GM12878 (cell line): Measurements from ENCODE around the gene SMIM12. TPM values are rescaled to one million over a fixed set of nuclear protein-coding genes. Genes with fewer than 3 reads are reported as not detected.

Experiments used
- BCL3 ChIP-seq: IDR thresholded peaks from 2 replicates; pipeline ENCODE4 v1.6.1; 2011; ENCODE audit warnings: borderline replicate concordance, low read depth, mild to moderate bottlenecking, moderate library complexity, low read length; ENCODE audit not compliant: insufficient read depth, poor library complexity, severe bottlenecking
- BHLHE40 ChIP-seq, 2 experiments: fragments of 450-650 bp in 1 of 2; IDR thresholded peaks; 2 replicates each; pipeline ENCODE4 v1.6.1; 2011 to 2017; ENCODE audit warnings: low read depth in 2 of 2, borderline replicate concordance in 1 of 2, improper control_type of control experiment in 1 of 2, low read length in 1 of 2, mild to moderate bottlenecking in 1 of 2
- CREB1 ChIP-seq: IDR thresholded peaks from 2 replicates; pipeline ENCODE4 v1.6.1; 2012; ENCODE audit warnings: low read depth, mild to moderate bottlenecking, inconsistent platforms
- CREM ChIP-seq: IDR thresholded peaks from 2 replicates; pipeline ENCODE4 v1.6.1; 2014; ENCODE audit warnings: antibody characterized with exemption, low read depth
- E4F1 ChIP-seq: fragments of 450-650 bp; IDR thresholded peaks from 2 replicates; pipeline ENCODE4 v1.6.1; 2018; ENCODE audit warnings: borderline replicate concordance, mild to moderate bottlenecking; ENCODE audit not compliant: partially characterized antibody
- EGR1 ChIP-seq, 2 experiments: IDR thresholded peaks; 1 replicate in 1 of 2; 2 replicates in 1 of 2; pipeline ENCODE4 v1.6.1; 2011 to 2012; ENCODE audit warnings: low read depth in 2 of 2, low read length in 2 of 2, borderline replicate concordance in 1 of 2, mild to moderate bottlenecking in 1 of 2, moderate library complexity in 1 of 2
- ESRRA ChIP-seq: IDR thresholded peaks from 2 replicates; pipeline ENCODE4 v1.6.1; 2012; ENCODE audit warnings: mild to moderate bottlenecking, low read length, improper control_type of control experiment
- EZH2 ChIP-seq: IDR thresholded peaks from 2 replicates; pipeline ENCODE4 v1.6.1; 2012; ENCODE audit warnings: low read depth, mild to moderate bottlenecking, control low read depth, inconsistent platforms, low read length, borderline replicate concordance; ENCODE audit not compliant: control insufficient read depth
- FOXM1 ChIP-seq: IDR thresholded peaks from 2 replicates; pipeline ENCODE4 v1.6.1; 2012; ENCODE audit warnings: low read depth, mild to moderate bottlenecking, inconsistent platforms, low read length, moderate library complexity
- GATAD2B ChIP-seq: fragments of 450-650 bp; conservative IDR thresholded peaks from 2 replicates; pipeline ENCODE4 v1.6.1; 2017; ENCODE audit warnings: low read depth, mild to moderate bottlenecking, moderate library complexity
- HDGF ChIP-seq: fragments of 450-650 bp; IDR thresholded peaks from 2 replicates; pipeline ENCODE4 v1.6.1; 2016; ENCODE audit warnings: antibody characterized with exemption
- KAT2A ChIP-seq: conservative IDR thresholded peaks from 2 replicates; pipeline ENCODE4 v1.6.1; 2011; ENCODE audit warnings: low read depth, low read length; ENCODE audit not compliant: control insufficient read depth
- MAX ChIP-seq: IDR thresholded peaks from 2 replicates; pipeline ENCODE4 v1.6.1; 2012; ENCODE audit warnings: low read depth, low read length, improper control_type of control experiment
- MYC ChIP-seq: IDR thresholded peaks from 2 replicates; pipeline ENCODE4 v1.6.1; 2011; ENCODE audit warnings: mild to moderate bottlenecking, low read length, moderate library complexity, inconsistent platforms; ENCODE audit not compliant: insufficient read depth, insufficient replicate concordance, insufficient read length, severe bottlenecking
- NFIC ChIP-seq: IDR thresholded peaks from 2 replicates; pipeline ENCODE4 v1.6.1; 2012; ENCODE audit warnings: low read depth, mild to moderate bottlenecking, inconsistent platforms, low read length, moderate library complexity
- PAX8 ChIP-seq: fragments of 450-650 bp; IDR thresholded peaks from 2 replicates; pipeline ENCODE4 v1.6.1; 2017; ENCODE audit warnings: mild to moderate bottlenecking, moderate library complexity
- POU2F2 ChIP-seq: IDR thresholded peaks from 3 replicates; pipeline ENCODE4 v1.6.1; 2011; ENCODE audit warnings: low read depth, mild to moderate bottlenecking, low read length, borderline replicate concordance
- SIN3A ChIP-seq: IDR thresholded peaks from 2 replicates; pipeline ENCODE4 v1.6.1; 2012; ENCODE audit warnings: low read depth, low read length, improper control_type of control experiment
- SP1 ChIP-seq: IDR thresholded peaks from one replicate; pipeline ENCODE4 v1.6.1; 2011; ENCODE audit warnings: low read depth, low read length
- STAT1 ChIP-seq: fragments of 450-650 bp; conservative IDR thresholded peaks from 2 replicates; pipeline ENCODE4 v1.6.1; 2014; ENCODE audit warnings: antibody characterized with exemption, mild to moderate bottlenecking
- STAT3 ChIP-seq: IDR thresholded peaks from 2 replicates; pipeline ENCODE4 v1.6.1; 2011; ENCODE audit warnings: low read depth, low read length, improper control_type of control experiment
- ZBED1 ChIP-seq: IDR thresholded peaks from 2 replicates; pipeline ENCODE4 v1.6.1; 2016; ENCODE audit warnings: borderline replicate concordance
- ZBTB33 ChIP-seq: fragments of 450-650 bp; IDR thresholded peaks from 2 replicates; pipeline ENCODE4 v1.6.1; 2017; ENCODE audit warnings: mild to moderate bottlenecking
- polyA plus RNA-seq, 11 experiments: library from polyadenylated mRNA; depleted of rRNA in 4 of 11; unstranded in 6 of 11; stranded (reverse) in 5 of 11; fragments of >200 nt; fragmentation: Nextera tagmentation in 4 of 11; fragmentation: Illumina TruSeq in 1 of 11; extraction: Ambion mirVana in 4 of 11; extraction: Trizol in 1 of 11; gene quantifications; 1 replicate in 1 of 11; 2 replicates in 10 of 11; pipeline versions ENCODE4 v1.2.1 to v1.2.3, GENCODE V29; 2011 to 2016; ENCODE audit warnings: inconsistent platforms in 2 of 11, missing spikeins in 2 of 11, low read depth in 1 of 11
- total RNA-seq, 4 experiments: library from RNA; depleted of rRNA in 3 of 4; stranded (reverse); fragments of >200 nt in 3 of 4; fragmentation: Illumina TruSeq in 1 of 4; extraction: Trizol in 1 of 4; gene quantifications; 2 replicates each; pipeline versions ENCODE4 v1.2.1 to v1.2.3, GENCODE V29; 2013 to 2021

Gene SMIM12
- total and polyA plus RNA-seq, 10 of the 15 experiments (the other 5 are each of a cell fraction or from before 2014, with no cell fraction given), result 26.1 to 81.5 (median 44.1) TPM

- TF ChIP-seq ZBTB33, result no peak
- TF ChIP-seq BCL3, result no peak
- TF ChIP-seq CREM, result peak; percentile 82
- no peak for TF ChIP-seq ESRRA
- no peak for TF ChIP-seq PAX8
- peak; percentile 81 for TF ChIP-seq CREB1
- TF ChIP-seq NFIC, result no peak
- TF ChIP-seq GATAD2B, result 0 out of 2 replicates have a peak, but pooled peaks have one; percentile 61
- peak; percentile 44; the same call in 1 of the 2 replicates for TF ChIP-seq SIN3A
- TF ChIP-seq MAX, result peak; percentile 97
- no peak for TF ChIP-seq FOXM1
- no peak for TF ChIP-seq STAT3
- TF ChIP-seq ZBED1, result no peak
- TF ChIP-seq POU2F2, result peak; percentile 85; the same call in 2 of the 3 replicates
- TF ChIP-seq SP1, result peak; percentile 74
- no peak for TF ChIP-seq E4F1
- TF ChIP-seq HDGF, result no peak
- TF ChIP-seq BHLHE40 (IDR thresholded peaks at IDR 0.05; ENCODE audit: borderline replicate concordance in 1 of 2, low read depth in 2 of 2, low read length in 1 of 2), result peak; percentile 76 to 78; a peak in 3 of 4 replicates
- no peak for TF ChIP-seq STAT1
- no peak for TF ChIP-seq KAT2A
- peak; percentile 63 for TF ChIP-seq MYC
- TF ChIP-seq EZH2, result no peak
- peak in 1 of 2 experiments; percentile 70; a peak in 2 of 3 replicates for TF ChIP-seq EGR1 (IDR thresholded peaks at IDR 0.05; ENCODE audit: borderline replicate concordance in 1 of 2, low read depth in 2 of 2, low read length in 2 of 2)
These were observed at the start of gene SMIM12 (continued) for GRCh38 chr1:34859446-34860200.
